PFSK-1 (cell line): ENCODE results near the gene WDR44.

Experiments
- FOXP2 ChIP-seq: optimal IDR thresholded peaks from 2 replicates; pipeline ENCODE3; 2011; ENCODE audit warnings: borderline replicate concordance, control low read depth, inconsistent platforms; ENCODE audit not compliant: insufficient read depth; ENCODE audit errors: extremely low read length, extremely low read depth
- POLR2AphosphoS5 ChIP-seq: IDR thresholded peaks from 2 replicates; pipeline ENCODE4 v1.6.1; 2012; ENCODE audit warnings: low read depth, mild to moderate bottlenecking, control low read depth, low read length, moderate library complexity
- REST ChIP-seq, 2 experiments: IDR thresholded peaks; 2 replicates each; pipeline versions ENCODE4 v1.6.1 to v1.8.0; 2011 to 2012; ENCODE audit warnings: low read depth in 2 of 2, low read length in 2 of 2, control low read depth in 1 of 2, inconsistent platforms in 1 of 2, mild to moderate bottlenecking in 1 of 2, moderate library complexity in 1 of 2; ENCODE audit not compliant: insufficient read depth in 1 of 2
- SIN3A ChIP-seq: IDR thresholded peaks from 2 replicates; pipeline ENCODE4 v1.6.1; 2012; ENCODE audit warnings: mild to moderate bottlenecking, low read length, moderate library complexity, borderline replicate concordance; ENCODE audit not compliant: insufficient read depth
- TAF1 ChIP-seq: IDR thresholded peaks from 2 replicates; pipeline ENCODE4 v1.6.1; 2012; ENCODE audit warnings: low read length, control low read depth, borderline replicate concordance; ENCODE audit not compliant: insufficient read depth

WDR44 gene

DNA sequence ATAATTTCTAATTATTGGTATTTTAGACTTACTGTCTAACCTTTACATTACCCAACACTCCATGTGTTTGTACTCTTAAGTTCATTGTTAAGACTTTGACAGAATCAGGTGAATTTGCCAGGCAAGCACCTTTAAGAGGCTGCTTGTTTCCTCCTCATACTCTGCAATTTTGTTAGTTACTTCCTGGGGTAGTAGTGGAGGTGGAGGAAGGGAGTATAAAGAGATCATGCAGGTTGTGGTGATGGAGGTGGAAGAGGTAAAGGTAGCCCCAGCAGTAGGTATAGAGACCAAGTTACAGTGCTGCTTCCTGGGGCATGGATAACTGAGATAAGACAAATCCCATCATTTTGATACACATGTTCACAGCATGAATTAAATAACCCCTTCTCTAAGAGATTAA is 6.7 kb downstream of the WDR44 start:
- no peak for TF ChIP-seq REST (IDR thresholded peaks at IDR 0.05; ENCODE audit: insufficient read depth in 1 of 2, low read depth in 2 of 2, low read length in 2 of 2)
- no peak for TF ChIP-seq SIN3A
- TF ChIP-seq FOXP2: no peak
- no peak for TF ChIP-seq TAF1
- no peak for TF ChIP-seq POLR2AphosphoS5

DNA sequence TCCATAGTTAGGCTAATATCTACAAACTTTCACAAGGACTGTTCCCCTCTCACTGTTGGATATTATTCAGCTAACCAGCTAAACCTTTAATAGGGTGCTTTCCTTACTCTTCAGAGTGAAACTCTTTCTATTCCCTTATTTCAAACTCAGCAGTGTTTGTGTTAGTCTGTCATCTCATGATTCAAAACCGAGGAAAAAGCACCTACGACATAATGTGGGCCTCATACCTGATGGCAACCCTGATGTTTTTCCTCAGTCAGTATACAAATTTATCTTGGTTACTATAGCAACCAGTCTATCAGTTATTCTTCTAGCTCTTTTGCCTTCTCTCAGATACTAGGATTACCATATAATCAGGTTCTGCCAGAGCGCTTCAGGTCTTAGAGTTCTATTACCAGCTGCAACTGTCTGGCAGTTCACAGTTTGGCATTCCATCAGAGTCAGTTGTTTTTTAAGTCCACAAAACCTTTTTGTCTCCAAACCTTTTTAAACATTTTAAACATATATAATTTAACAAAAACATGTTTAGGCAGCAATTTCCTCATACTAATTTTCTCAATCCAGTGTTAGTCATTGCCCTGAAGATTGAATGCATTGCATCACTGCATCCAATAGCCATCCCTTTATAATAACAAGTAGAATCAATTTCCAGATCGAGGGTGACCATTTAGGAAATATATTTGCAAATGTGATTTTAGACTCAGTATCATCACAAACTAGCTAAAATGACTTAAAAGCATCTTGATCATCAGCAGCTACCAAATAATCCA is 7.4 kb downstream of the WDR44 start:
- no peak for TF ChIP-seq POLR2AphosphoS5

- TF ChIP-seq TAF1: no peak
- no peak for TF ChIP-seq SIN3A
- no peak for TF ChIP-seq FOXP2
- TF ChIP-seq REST (IDR thresholded peaks at IDR 0.05; ENCODE audit: insufficient read depth in 1 of 2, low read depth in 2 of 2, low read length in 2 of 2): no peak
- TF ChIP-seq POLR2AphosphoS5: no peak
These were observed 9.5 kb downstream of the WDR44 start for GRCh38 chrX:118355225-118355920.

DNA sequence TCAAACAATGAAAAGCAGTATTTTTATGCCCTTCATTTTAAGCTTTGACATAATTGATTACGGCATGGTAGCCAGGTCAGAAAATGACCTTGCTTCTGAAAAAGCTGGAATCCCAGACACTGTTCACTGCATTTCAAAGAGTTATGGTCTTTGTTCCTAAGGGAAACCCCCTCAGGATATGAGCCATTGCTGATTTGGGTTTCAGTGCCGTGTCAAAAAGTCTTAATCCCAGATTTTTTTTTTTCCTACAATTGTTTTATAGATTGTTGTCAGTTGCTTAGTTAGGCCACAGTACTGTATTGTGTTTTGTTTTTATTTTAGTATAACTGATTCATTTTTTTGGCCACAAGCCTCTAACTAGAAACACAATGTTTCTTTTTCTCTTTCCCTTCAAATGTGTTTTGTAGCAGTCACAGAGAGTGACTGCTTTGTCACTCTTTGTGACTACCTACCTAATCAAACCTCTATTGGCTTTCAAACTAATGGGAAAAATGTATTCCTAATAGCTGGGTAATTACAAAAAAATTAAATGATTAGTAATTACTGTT is 10.3 kb downstream of the WDR44 start:
- TF ChIP-seq POLR2AphosphoS5 (no peak), FOXP2 (no peak), SIN3A (no peak), TAF1 (no peak), REST (IDR thresholded peaks at IDR 0.05; ENCODE audit: insufficient read depth in 1 of 2, low read depth in 2 of 2, low read length in 2 of 2) (no peak)

GRCh38 chrX:118360429-118361125 is 14.7 kb downstream of the WDR44 start:
- no peak for TF ChIP-seq SIN3A
- TF ChIP-seq FOXP2: no peak
- TF ChIP-seq REST (IDR thresholded peaks at IDR 0.05; ENCODE audit: insufficient read depth in 1 of 2, low read depth in 2 of 2, low read length in 2 of 2): no peak
- TF ChIP-seq POLR2AphosphoS5: no peak
- no peak for TF ChIP-seq TAF1
